ENCODE results near the gene CENPT. TPM values are rescaled to one million over a fixed set of nuclear protein-coding genes. Genes with fewer than 3 reads are reported as not detected.

The CENPT gene
- total and polyA plus RNA-seq, 2 of the 13 experiments (the other 11 are each of a cell fraction or from before 2014, with no cell fraction given), result 40.9 to 43.3 TPM

DNA sequence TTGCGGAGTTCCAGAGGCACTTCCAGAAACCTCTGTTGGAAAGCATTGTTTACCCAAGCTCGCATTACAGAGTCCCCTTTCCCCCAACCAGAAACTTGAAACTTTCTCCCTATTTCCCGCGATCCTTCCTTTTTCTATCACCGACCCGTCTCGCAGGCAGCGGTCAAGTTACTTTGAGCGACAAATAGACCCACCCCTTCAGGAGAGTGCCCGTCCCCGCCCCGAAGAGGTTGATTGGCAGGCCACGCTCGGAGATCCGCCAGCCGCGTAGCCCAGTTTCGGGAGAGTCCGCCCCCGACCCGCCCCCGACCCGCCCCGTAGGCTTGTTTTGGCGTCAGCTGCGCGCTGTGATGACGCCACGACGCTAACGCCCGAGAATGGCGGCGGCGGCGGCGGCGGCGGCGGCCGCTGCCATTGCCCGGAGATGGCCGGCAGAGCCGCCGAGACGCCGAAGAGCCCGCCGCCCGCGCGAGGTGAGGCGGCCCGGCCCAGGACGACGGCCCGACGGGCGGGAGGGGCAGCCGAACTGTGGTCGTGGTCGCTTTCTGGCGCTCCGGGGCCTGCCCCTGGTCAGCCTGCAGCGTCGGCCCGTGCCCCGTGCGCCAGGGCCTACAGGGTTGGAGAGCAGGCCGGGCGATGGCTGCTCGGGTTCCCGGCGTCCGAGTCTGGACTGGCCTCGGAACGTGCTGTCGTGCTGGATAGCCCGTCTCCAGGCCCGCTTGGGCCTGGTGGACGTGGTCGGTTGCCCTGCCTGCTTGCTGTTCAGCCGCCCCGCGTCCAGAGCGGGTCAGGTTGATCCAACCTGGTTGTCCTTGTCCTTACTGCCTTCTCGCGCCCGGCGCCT, 45.6 kb upstream of the CENPT start, which contains the start of gene PSKH1 (continued):
- TF ChIP-seq, protein P1, sequence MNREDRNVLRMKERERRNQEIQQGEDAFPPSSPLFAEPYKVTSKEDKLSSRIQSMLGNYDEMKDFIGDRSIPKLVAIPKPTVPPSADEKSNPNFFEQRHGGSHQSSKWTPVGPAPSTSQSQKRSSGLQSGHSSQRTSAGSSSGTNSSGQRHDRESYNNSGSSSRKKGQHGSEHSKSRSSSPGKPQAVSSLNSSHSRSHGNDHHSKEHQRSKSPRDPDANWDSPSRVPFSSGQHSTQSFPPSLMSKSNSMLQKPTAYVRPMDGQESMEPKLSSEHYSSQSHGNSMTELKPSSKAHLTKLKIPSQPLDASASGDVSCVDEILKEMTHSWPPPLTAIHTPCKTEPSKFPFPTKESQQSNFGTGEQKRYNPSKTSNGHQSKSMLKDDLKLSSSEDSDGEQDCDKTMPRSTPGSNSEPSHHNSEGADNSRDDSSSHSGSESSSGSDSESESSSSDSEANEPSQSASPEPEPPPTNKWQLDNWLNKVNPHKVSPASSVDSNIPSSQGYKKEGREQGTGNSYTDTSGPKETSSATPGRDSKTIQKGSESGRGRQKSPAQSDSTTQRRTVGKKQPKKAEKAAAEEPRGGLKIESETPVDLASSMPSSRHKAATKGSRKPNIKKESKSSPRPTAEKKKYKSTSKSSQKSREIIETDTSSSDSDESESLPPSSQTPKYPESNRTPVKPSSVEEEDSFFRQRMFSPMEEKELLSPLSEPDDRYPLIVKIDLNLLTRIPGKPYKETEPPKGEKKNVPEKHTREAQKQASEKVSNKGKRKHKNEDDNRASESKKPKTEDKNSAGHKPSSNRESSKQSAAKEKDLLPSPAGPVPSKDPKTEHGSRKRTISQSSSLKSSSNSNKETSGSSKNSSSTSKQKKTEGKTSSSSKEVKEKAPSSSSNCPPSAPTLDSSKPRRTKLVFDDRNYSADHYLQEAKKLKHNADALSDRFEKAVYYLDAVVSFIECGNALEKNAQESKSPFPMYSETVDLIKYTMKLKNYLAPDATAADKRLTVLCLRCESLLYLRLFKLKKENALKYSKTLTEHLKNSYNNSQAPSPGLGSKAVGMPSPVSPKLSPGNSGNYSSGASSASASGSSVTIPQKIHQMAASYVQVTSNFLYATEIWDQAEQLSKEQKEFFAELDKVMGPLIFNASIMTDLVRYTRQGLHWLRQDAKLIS (CRISPR knock-in tag; IDR thresholded peaks at IDR 0.05), result 0 out of 2 replicates have a peak, but pooled peaks have one; percentile 61
- TF ChIP-seq, protein P2, sequence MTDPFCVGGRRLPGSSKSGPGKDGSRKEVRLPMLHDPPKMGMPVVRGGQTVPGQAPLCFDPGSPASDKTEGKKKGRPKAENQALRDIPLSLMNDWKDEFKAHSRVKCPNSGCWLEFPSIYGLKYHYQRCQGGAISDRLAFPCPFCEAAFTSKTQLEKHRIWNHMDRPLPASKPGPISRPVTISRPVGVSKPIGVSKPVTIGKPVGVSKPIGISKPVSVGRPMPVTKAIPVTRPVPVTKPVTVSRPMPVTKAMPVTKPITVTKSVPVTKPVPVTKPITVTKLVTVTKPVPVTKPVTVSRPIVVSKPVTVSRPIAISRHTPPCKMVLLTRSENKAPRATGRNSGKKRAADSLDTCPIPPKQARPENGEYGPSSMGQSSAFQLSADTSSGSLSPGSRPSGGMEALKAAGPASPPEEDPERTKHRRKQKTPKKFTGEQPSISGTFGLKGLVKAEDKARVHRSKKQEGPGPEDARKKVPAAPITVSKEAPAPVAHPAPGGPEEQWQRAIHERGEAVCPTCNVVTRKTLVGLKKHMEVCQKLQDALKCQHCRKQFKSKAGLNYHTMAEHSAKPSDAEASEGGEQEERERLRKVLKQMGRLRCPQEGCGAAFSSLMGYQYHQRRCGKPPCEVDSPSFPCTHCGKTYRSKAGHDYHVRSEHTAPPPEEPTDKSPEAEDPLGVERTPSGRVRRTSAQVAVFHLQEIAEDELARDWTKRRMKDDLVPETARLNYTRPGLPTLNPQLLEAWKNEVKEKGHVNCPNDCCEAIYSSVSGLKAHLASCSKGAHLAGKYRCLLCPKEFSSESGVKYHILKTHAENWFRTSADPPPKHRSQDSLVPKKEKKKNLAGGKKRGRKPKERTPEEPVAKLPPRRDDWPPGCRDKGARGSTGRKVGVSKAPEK (CRISPR knock-in tag; IDR thresholded peaks at IDR 0.05; ENCODE audit: borderline replicate concordance), result no peak
- peak; percentile 79; the same call in 1 of the 2 replicates for TF ChIP-seq SMAD1 (CRISPR knock-in tag; IDR thresholded peaks at IDR 0.05; ENCODE audit: borderline replicate concordance, low read depth)
- peak; percentile 14 for TF ChIP-seq DMAP1 (CRISPR knock-in tag; IDR thresholded peaks at IDR 0.05)
- peak; percentile 79; the same call in 1 of the 2 replicates for TF ChIP-seq ARHGAP35 (CRISPR knock-in tag; IDR thresholded peaks at IDR 0.05; ENCODE audit: borderline replicate concordance)
- TF ChIP-seq ZNF850 (CRISPR knock-in tag; conservative IDR thresholded peaks at IDR 0.05), result no peak
- TF ChIP-seq FLYWCH1 (CRISPR knock-in tag; IDR thresholded peaks at IDR 0.05), result peak; percentile 83
- no peak for TF ChIP-seq SNRNP70 (IDR thresholded peaks at IDR 0.05; ENCODE audit: low read depth, low read length)
- TF ChIP-seq MEF2D (CRISPR knock-in tag; IDR thresholded peaks at IDR 0.05), result no peak
- TF ChIP-seq ZSCAN29 (CRISPR knock-in tag; conservative IDR thresholded peaks at IDR 0.05), result no peak
- TF ChIP-seq EED (CRISPR knock-in tag; IDR thresholded peaks at IDR 0.05), result peak; percentile 86
- no peak for TF ChIP-seq PITX1 (CRISPR knock-in tag; IDR thresholded peaks at IDR 0.05)
- TF ChIP-seq TEAD2 (CRISPR knock-in tag; IDR thresholded peaks at IDR 0.05), result peak; percentile 53; the same call in 1 of the 2 replicates
- TF ChIP-seq, protein P3, sequence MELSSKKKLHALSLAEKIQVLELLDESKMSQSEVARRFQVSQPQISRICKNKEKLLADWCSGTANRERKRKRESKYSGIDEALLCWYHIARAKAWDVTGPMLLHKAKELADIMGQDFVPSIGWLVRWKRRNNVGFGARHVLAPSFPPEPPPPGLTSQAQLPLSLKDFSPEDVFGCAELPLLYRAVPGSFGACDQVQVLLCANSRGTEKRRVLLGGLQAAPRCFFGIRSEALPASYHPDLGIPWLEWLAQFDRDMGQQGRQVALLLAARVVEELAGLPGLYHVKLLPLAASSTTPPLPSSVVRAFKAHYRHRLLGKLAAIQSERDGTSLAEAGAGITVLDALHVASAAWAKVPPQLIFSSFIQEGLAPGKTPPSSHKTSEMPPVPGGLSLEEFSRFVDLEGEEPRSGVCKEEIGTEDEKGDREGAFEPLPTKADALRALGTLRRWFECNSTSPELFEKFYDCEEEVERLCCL (CRISPR knock-in tag; IDR thresholded peaks at IDR 0.05; ENCODE audit: borderline replicate concordance), result 0 out of 2 replicates have a peak, but pooled peaks have one; percentile 24
- TF ChIP-seq RNF2 (conservative IDR thresholded peaks at IDR 0.05; ENCODE audit: low read depth), result no peak
- peak; percentile 41; the same call in 1 of the 2 replicates for TF ChIP-seq ZNF12 (CRISPR knock-in tag; IDR thresholded peaks at IDR 0.05)
- TF ChIP-seq ZFP41 (CRISPR knock-in tag; IDR thresholded peaks at IDR 0.05; ENCODE audit: borderline replicate concordance), result no peak; the same call in 1 of the 2 replicates
- no peak for TF ChIP-seq U2AF2 (IDR thresholded peaks at IDR 0.05; ENCODE audit: low read depth, low read length)
- TF ChIP-seq ADNP (CRISPR knock-in tag; IDR thresholded peaks at IDR 0.05), result no peak
- no peak for TF ChIP-seq MAFF (IDR thresholded peaks at IDR 0.05; ENCODE audit: low read depth, low read length)
- no peak for TF ChIP-seq ZNF549 (CRISPR knock-in tag; IDR thresholded peaks at IDR 0.05)
- TF ChIP-seq DR1 (CRISPR knock-in tag; IDR thresholded peaks at IDR 0.05), result peak; percentile 56; the same call in 1 of the 2 replicates
- TF ChIP-seq KDM5A (IDR thresholded peaks at IDR 0.05; ENCODE audit: borderline replicate concordance, low read length), result peak; percentile 93
